ENCODE results near the gene MSH6.

DNA sequence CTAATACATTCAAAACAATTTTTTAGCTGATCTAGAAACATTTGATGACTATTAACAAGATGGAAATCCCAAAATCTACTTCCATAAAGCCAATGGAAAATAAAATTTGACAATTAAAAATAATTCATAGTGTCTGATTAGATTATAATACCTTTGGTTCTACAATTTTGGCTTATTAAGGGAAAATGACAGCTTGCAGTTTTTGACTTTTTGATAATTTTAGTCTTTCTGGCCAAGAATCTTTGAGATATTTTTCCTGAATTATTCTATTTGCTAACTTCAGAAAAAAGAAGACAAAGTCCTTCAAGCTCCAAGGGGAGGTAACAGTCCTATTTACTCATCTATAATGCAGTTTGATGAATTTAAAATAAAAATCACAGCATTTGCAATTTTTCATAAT is 39.6 kb downstream of the MSH6 start:
- no peak for TF ChIP-seq EZH2phosphoT487 (IDR thresholded peaks at IDR 0.05; ENCODE audit: borderline replicate concordance, low read depth, low read length)
- TF ChIP-seq CTCF (conservative IDR thresholded peaks at IDR 0.05; ENCODE audit: low read length) = no peak

Measured in OCI-LY7 (cell line).